GM10847 (cell line): ENCODE results near the gene GOLGA8S.
"Not testable (repeated sequence)": the region's sequence is repeated elsewhere in the genome, so short reads cannot be mapped to it uniquely, and the experiment has no call there.

Experiments used
- POLR2A ChIP-seq: IDR thresholded peaks from 2 replicates; pipeline ENCODE4 v1.6.1; 2011; ENCODE audit not compliant: insufficient read length; ENCODE audit errors: extremely low read depth

Gene GOLGA8S

GRCh38 chr15:23354448-23354847 lies at the start of gene GOLGA8S:
TSS of gene GOLGA8S (plus strand) at chr15:23354748. CDS start at chr15:23354810, 62 bp downstream.
- TF ChIP-seq POLR2A, result not testable (repeated sequence)

- TF ChIP-seq POLR2A, result not testable (repeated sequence)
These were observed 20.5 kb upstream of the GOLGA8S start, which contains the start of gene GOLGA6L26 for GRCh38 chr15:23334096-23334495. TSS of gene GOLGA6L26 (minus strand) at chr15:23334196. CDS start at chr15:23334135, 61 bp downstream.

- no peak for TF ChIP-seq POLR2A
These were observed 16.0 kb downstream of the GOLGA8S start for GRCh38 chr15:23370578-23370977.

GRCh38 chr15:23372284-23372683 lies 17.7 kb downstream of the GOLGA8S start:
- TF ChIP-seq POLR2A, result no peak

- TF ChIP-seq POLR2A, result no peak
These were observed 29.8 kb downstream of the GOLGA8S start for GRCh38 chr15:23384371-23384770.

GRCh38 chr15:23385886-23386430 lies 31.4 kb downstream of the GOLGA8S start:
- no peak for TF ChIP-seq POLR2A

- no peak for TF ChIP-seq POLR2A
These were observed 33.2 kb downstream of the GOLGA8S start for GRCh38 chr15:23387621-23388190.

- TF ChIP-seq POLR2A, result no peak
These were observed 40.6 kb downstream of the GOLGA8S start for GRCh38 chr15:23395030-23395692.

GRCh38 chr15:23395832-23396231 lies 41.3 kb downstream of the GOLGA8S start:
- no peak for TF ChIP-seq POLR2A

- TF ChIP-seq POLR2A, result no peak
These were observed 43.2 kb downstream of the GOLGA8S start for GRCh38 chr15:23397779-23398178.

- no peak for TF ChIP-seq POLR2A
These were observed 47.1 kb downstream of the GOLGA8S start for GRCh38 chr15:23401627-23402026.

- no peak for TF ChIP-seq POLR2A
These were observed 47.6 kb downstream of the GOLGA8S start for GRCh38 chr15:23402140-23402539.

GRCh38 chr15:23402544-23402943 lies 48.0 kb downstream of the GOLGA8S start:
- TF ChIP-seq POLR2A, result no peak

- TF ChIP-seq POLR2A, result no peak
These were observed 49.0 kb downstream of the GOLGA8S start for GRCh38 chr15:23403550-23403949.

GRCh38 chr15:23411841-23412240 lies 57.3 kb downstream of the GOLGA8S start:
- no peak for TF ChIP-seq POLR2A
